Suprapubic skin (tissue), 4 donors: ENCODE results near the gene THOC6. TPM values are rescaled to one million over a fixed set of nuclear protein-coding genes. Genes with fewer than 3 reads are reported as not detected.

Experiments used
- DNase-seq, 2 donors: peaks; one replicate each; pipeline ENCODE4 v3.0.0-alpha.2; 2019; ENCODE audit warnings: low spot score in 2 of 2
- H3K27ac ChIP-seq: fragments of 200-600 bp; sonication (generic); one replicate; pipeline ENCODE4 v1.5.1; 2019
- H3K27me3 ChIP-seq: fragments of 200-600 bp; sonication (generic); one replicate; pipeline ENCODE4 v1.5.1; 2019
- H3K36me3 ChIP-seq: fragments of 200-600 bp; sonication (generic); one replicate; pipeline ENCODE4 v1.5.1; 2019
- H3K4me1 ChIP-seq: fragments of 200-600 bp; sonication (generic); one replicate; pipeline ENCODE4 v1.5.1; 2019
- H3K4me3 ChIP-seq: fragments of 200-600 bp; sonication (generic); one replicate; pipeline ENCODE4 v1.5.1; 2019; ENCODE audit warnings: mild to moderate bottlenecking
- H3K9me3 ChIP-seq: fragments of 200-600 bp; sonication (generic); one replicate; pipeline ENCODE4 v1.5.1; 2019
- CTCF ChIP-seq, 2 donors: fragments of 200-600 bp in 1 of 2; fragments of 450-650 bp in 1 of 2; sonication (generic) in 1 of 2; IDR thresholded peaks; one replicate each; pipeline ENCODE4 v1.5.1; 2016 to 2019; ENCODE audit warnings: antibody characterized with exemption in 2 of 2, mild to moderate bottlenecking in 1 of 2, moderate library complexity in 1 of 2
- EP300 ChIP-seq: sonication (generic); formaldehyde crosslinking; IDR thresholded peaks from one replicate; pipeline ENCODE4 v1.6.1; 2017; ENCODE audit warnings: antibody characterized with exemption
- POLR2A ChIP-seq, 2 donors: fragments of 450-650 bp; IDR thresholded peaks; one replicate each; pipeline ENCODE4 v1.6.1; 2017; ENCODE audit warnings: antibody characterized with exemption in 2 of 2, mild to moderate bottlenecking in 2 of 2, moderate library complexity in 2 of 2
- POLR2AphosphoS5 ChIP-seq, 3 donors: sonication (generic); formaldehyde crosslinking; IDR thresholded peaks; one replicate each; pipeline ENCODE4 v1.6.1; 2017; ENCODE audit warnings: antibody characterized with exemption in 3 of 3
- WGBS: methylation state at CpG from one replicate; pipeline ENCODE4 v1.1.5; 2018; 5-methylcytosine and 5-hydroxymethylcytosine counted together
- total RNA-seq, 4 donors: library from RNA; depleted of rRNA; stranded (reverse); fragments of >200 nt; gene quantifications; one replicate each; pipeline ENCODE4 v1.1.0, GENCODE V29; 2016

THOC6 gene
- total RNA-seq, 4 donors from 2014 or later, result 15.8 to 27.0 (median 24.9) TPM

- Histone ChIP-seq H3K27ac (no peak overlapping the region), H3K4me3 (no peak overlapping the region), H3K4me1 (peaks cover 50% of the 10 kb centered on the region), H3K9me3 (no peaks in the 10 kb centered on the region), H3K36me3 (no peaks in the 10 kb centered on the region), H3K27me3 (peaks cover 37% of the 10 kb centered on the region)
- 42% methylated on average over 10 of the region's 10 CpGs for WGBS
- TF ChIP-seq POLR2AphosphoS5 (IDR thresholded peaks at IDR 0.05) (no peak), CTCF (IDR thresholded peaks at IDR 0.05) (no peak), POLR2A (IDR thresholded peaks at IDR 0.05) (no peak), EP300 (no peak)
- no peak for DNase-seq
These were observed 32.9 kb upstream of the THOC6 start for GRCh38 chr16:2990891-2991290.

DNA sequence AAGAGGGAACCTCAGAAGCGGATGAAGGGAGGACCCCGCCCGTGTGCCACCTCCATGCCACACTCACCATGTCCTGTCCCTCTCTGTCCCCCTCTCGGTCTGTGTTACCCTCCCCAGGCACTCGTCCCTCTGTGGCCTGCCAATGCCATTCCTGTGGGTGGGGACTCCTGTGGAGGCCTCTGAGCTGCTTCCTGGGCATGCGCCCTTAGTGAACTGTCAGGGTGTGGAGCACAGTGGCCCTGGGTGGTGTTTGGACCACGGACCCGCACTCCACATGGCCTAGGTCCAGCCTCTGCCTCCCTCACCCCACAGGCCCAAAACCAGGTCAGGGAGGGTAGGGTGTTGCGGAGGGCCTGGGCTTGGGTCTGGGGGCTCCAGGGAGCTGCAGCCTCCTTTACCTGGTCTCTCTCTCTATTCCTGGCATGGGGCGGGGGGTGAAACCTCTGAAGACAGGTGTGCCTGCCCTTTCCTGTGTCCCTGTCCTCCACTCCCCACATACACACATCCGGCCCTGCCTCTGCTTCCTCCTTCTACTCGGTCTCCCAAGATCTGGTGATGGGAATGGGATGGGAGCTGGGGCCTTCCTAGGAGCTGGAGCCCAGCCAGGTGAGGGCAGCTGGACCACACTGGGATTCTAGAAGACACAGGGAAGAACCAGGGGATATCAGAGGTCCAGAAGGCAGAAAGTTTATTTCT lies 32.1 kb upstream of the THOC6 start:
- no peak overlapping the region for H3K27ac ChIP-seq
- no peaks in the 10 kb centered on the region for H3K36me3 ChIP-seq
- WGBS, result 69% methylated on average over 12 of the region's 12 CpGs
- peaks cover 42% of the 10 kb centered on the region for H3K4me1 ChIP-seq
- H3K9me3 ChIP-seq, result no peaks in the 10 kb centered on the region
- H3K27me3 ChIP-seq, result peaks cover 37% of the 10 kb centered on the region
- DNase-seq, result no peak
- no peak overlapping the region for H3K4me3 ChIP-seq
- no peak for TF ChIP-seq POLR2AphosphoS5 (IDR thresholded peaks at IDR 0.05)
- no peak for TF ChIP-seq CTCF (IDR thresholded peaks at IDR 0.05)
- TF ChIP-seq POLR2A (IDR thresholded peaks at IDR 0.05), result no peak
- TF ChIP-seq EP300, result no peak

DNA sequence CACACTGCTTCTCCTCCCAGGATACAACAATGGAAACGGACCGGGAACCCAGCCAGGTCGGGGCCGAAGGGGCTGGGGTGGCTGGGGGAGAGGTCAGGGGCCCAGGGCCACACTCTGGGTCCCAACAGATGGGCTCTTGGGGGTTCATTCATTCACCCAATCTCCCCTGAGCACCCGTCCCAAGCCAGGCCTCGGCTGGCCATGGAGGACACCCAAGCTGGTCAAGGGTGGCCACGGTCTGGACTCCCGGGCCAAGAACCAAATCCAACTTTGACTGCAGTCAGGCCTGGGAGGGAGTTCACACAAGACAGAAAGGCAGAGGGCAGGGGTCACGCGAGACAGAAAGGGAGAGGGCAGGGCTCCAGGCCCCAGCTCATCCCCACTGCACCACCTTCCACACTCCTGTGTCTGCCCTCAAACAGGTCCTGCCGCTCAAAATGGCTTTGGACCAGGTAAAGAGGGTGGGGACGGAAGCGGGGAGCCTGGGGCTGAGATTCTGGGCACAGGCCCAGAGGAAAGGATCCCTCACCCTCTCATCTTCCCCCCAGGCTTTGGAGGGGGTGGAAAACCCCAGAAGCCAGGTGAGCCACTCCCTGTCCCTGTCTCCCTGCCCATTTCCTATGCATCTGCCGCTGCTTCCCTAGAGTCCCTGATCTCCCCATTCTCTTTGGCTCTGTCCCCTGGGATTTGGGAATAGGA lies 31.3 kb upstream of the THOC6 start:
- Histone ChIP-seq H3K4me3 (no peak overlapping the region), H3K36me3 (no peaks in the 10 kb centered on the region), H3K9me3 (no peaks in the 10 kb centered on the region), H3K27me3 (peaks cover 30% of the 10 kb centered on the region), H3K27ac (no peak overlapping the region), H3K4me1 (peaks cover 37% of the 10 kb centered on the region)
- no peak for TF ChIP-seq EP300
- TF ChIP-seq POLR2AphosphoS5 (IDR thresholded peaks at IDR 0.05), result peak in 1 of 3 donors; percentile 30
- no peak for DNase-seq
- WGBS, result 44% methylated on average over 10 of the region's 14 CpGs

GRCh38 chr16:2996298-2996697 lies 27.5 kb upstream of the THOC6 start:
- H3K27me3 ChIP-seq, result peaks cover 5% of the 10 kb centered on the region
- TF ChIP-seq CTCF (IDR thresholded peaks at IDR 0.05) (no peak), POLR2A (IDR thresholded peaks at IDR 0.05) (no peak), POLR2AphosphoS5 (IDR thresholded peaks at IDR 0.05) (no peak), EP300 (no peak)

DNA sequence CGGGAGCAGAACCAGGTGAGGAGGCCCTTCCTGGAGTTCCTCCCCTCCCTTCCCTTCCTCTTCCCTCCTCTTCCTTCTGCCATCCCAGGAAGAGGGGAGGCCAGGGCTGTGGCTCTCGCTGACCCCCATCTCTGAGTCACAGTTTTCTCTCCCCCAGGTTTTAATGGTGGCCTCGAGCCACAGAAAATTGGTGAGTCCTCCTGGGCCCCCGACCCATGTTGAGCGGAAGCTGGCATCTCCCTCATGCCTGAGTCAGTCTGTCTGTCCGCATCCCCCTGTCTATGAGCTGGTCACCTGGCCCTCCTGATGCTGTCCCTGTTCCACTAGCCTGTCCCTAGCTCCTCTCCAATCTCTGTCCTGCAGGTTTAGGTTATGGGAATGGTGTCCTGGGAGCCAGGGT lies 23.9 kb upstream of the THOC6 start:
- Histone ChIP-seq H3K4me3 (no peak overlapping the region), H3K9me3 (no peaks in the 10 kb centered on the region), H3K36me3 (no peaks in the 10 kb centered on the region), H3K4me1 (peaks cover 17% of the 10 kb centered on the region), H3K27ac (no peak overlapping the region), H3K27me3 (peaks cover 13% of the 10 kb centered on the region)
- 91% methylated on average over 6 of the region's 6 CpGs for WGBS
- no peak for TF ChIP-seq POLR2AphosphoS5 (IDR thresholded peaks at IDR 0.05)
- no peak for TF ChIP-seq EP300
- TF ChIP-seq POLR2A (IDR thresholded peaks at IDR 0.05), result no peak
- TF ChIP-seq CTCF (IDR thresholded peaks at IDR 0.05), result no peak
- DNase-seq, result no peak

More at GRCh38 chr16:2996298-2996697, 27.5 kb upstream of the THOC6 start:
- WGBS, result 77% methylated on average over 11 of the region's 13 CpGs
- Histone ChIP-seq H3K4me3 (no peak overlapping the region), H3K27ac (no peak overlapping the region), H3K36me3 (no peaks in the 10 kb centered on the region), H3K9me3 (no peaks in the 10 kb centered on the region), H3K4me1 (peaks cover 36% of the 10 kb centered on the region)
- DNase-seq, result no peak
